ENCODE results near the gene RHBDL3. TPM values are rescaled to one million over a fixed set of nuclear protein-coding genes. Genes with fewer than 3 reads are reported as not detected.

RHBDL3 gene
- total RNA-seq, 1 experiment from 2014 or later = not detected

- Histone ChIP-seq H2AFZ (ENCODE audit: low read length) (no peak overlapping the region), H3K4me2 (ENCODE audit: low read length) (no peak overlapping the region), H3K4me3 (ENCODE audit: low read length) (no peak overlapping the region), H3K27ac (ENCODE audit: low read length) (no peak overlapping the region), H3K4me1 (ENCODE audit: insufficient read depth, low read length) (peaks cover 6% of the 10 kb centered on the region; the same call in 1 of the 2 replicates), H3F3A (ENCODE audit: low read length, unreplicated experiment) (no peaks in the 10 kb centered on the region), H3K9ac (ENCODE audit: low read length) (no peak overlapping the region), H3K9me2 (replicated peaks; ENCODE audit: low read length) (no peaks in the 10 kb centered on the region), H3K36me3 (ENCODE audit: low read depth, low read length) (no peaks in the 10 kb centered on the region), H3K9me3 (ENCODE audit: low read length) (no peaks in the 10 kb centered on the region), H3K79me2 (ENCODE audit: low read length) (no peaks in the 10 kb centered on the region), H3K27me3 (ENCODE audit: low read length) (no peaks in the 10 kb centered on the region), H4K20me1 (ENCODE audit: low read length) (no peaks in the 10 kb centered on the region)
- POLR2A ChIA-PET (ENCODE audit: unreplicated experiment) = no interaction called here
- intact Hi-C loops (cut with micrococcal nuclease) = no loop called here
- DNase-seq (no peak), ATAC-seq (no peak)
- BruUV-seq (replicated peaks) = no TSS peak
- TF ChIP-seq CTCF (conservative IDR thresholded peaks at IDR 0.05; ENCODE audit: low read depth, low read length) (no peak), EZH2phosphoT487 (IDR thresholded peaks at IDR 0.05; ENCODE audit: borderline replicate concordance, low read length) (no peak), EZH2 (IDR thresholded peaks at IDR 0.05; ENCODE audit: low read length, unreplicated experiment) (no peak)
- CTCF ChIA-PET = no interaction called here
Observed at GRCh38 chr17:32276171-32276601, 10.6 kb downstream of the RHBDL3 start.

GRCh38 chr17:32277284-32277683, 11.7 kb downstream of the RHBDL3 start:
- Histone ChIP-seq H4K20me1 (ENCODE audit: low read length) (no peaks in the 10 kb centered on the region), H3K36me3 (ENCODE audit: low read depth, low read length) (no peaks in the 10 kb centered on the region), H3K4me2 (ENCODE audit: low read length) (no peak overlapping the region), H3K9me3 (ENCODE audit: low read length) (no peaks in the 10 kb centered on the region), H3K9me2 (replicated peaks; ENCODE audit: low read length) (no peaks in the 10 kb centered on the region), H3K79me2 (ENCODE audit: low read length) (no peaks in the 10 kb centered on the region), H2AFZ (ENCODE audit: low read length) (no peak overlapping the region), H3K4me1 (ENCODE audit: insufficient read depth, low read length) (peaks cover 6% of the 10 kb centered on the region; the same call in 1 of the 2 replicates), H3F3A (ENCODE audit: low read length, unreplicated experiment) (no peaks in the 10 kb centered on the region), H3K4me3 (ENCODE audit: low read length) (no peak overlapping the region), H3K9ac (ENCODE audit: low read length) (no peak overlapping the region), H3K27me3 (ENCODE audit: low read length) (no peaks in the 10 kb centered on the region), H3K27ac (ENCODE audit: low read length) (no peak overlapping the region)
- DNase-seq = no peak
- ATAC-seq = no peak
- TF ChIP-seq CTCF (conservative IDR thresholded peaks at IDR 0.05; ENCODE audit: low read depth, low read length) = no peak
- no peak for TF ChIP-seq EZH2 (IDR thresholded peaks at IDR 0.05; ENCODE audit: low read length, unreplicated experiment)
- TF ChIP-seq EZH2phosphoT487 (IDR thresholded peaks at IDR 0.05; ENCODE audit: borderline replicate concordance, low read length) = no peak
- intact Hi-C loops (cut with micrococcal nuclease) = loop anchor here (1.0 kb wide), 1 partner anchor 18 kb away; no protein-coding TSS in a partner anchor
- no TSS peak for BruUV-seq (replicated peaks)
- ChIA-PET CTCF (no interaction called here), POLR2A (ENCODE audit: unreplicated experiment) (no interaction called here)

- Histone ChIP-seq H3F3A (ENCODE audit: low read length, unreplicated experiment) (no peaks in the 10 kb centered on the region), H3K4me2 (ENCODE audit: low read length) (no peak overlapping the region), H3K36me3 (ENCODE audit: low read depth, low read length) (no peaks in the 10 kb centered on the region), H3K79me2 (ENCODE audit: low read length) (no peaks in the 10 kb centered on the region), H3K27ac (ENCODE audit: low read length) (no peak overlapping the region), H3K9ac (ENCODE audit: low read length) (no peak overlapping the region), H4K20me1 (ENCODE audit: low read length) (no peaks in the 10 kb centered on the region), H2AFZ (ENCODE audit: low read length) (no peak overlapping the region), H3K4me1 (ENCODE audit: insufficient read depth, low read length) (peaks cover 6% of the 10 kb centered on the region; the same call in 1 of the 2 replicates), H3K27me3 (ENCODE audit: low read length) (no peaks in the 10 kb centered on the region), H3K9me2 (replicated peaks; ENCODE audit: low read length) (no peaks in the 10 kb centered on the region), H3K9me3 (ENCODE audit: low read length) (no peaks in the 10 kb centered on the region), H3K4me3 (ENCODE audit: low read length) (no peak overlapping the region)
- DNase-seq (no peak), ATAC-seq (no peak)
- no TSS peak for BruUV-seq (replicated peaks)
- CTCF ChIA-PET = no interaction called here
- intact Hi-C loops (cut with micrococcal nuclease) = no loop called here
- POLR2A ChIA-PET (ENCODE audit: unreplicated experiment) = no interaction called here
- TF ChIP-seq EZH2phosphoT487 (IDR thresholded peaks at IDR 0.05; ENCODE audit: borderline replicate concordance, low read length) = no peak
- TF ChIP-seq EZH2 (IDR thresholded peaks at IDR 0.05; ENCODE audit: low read length, unreplicated experiment) = no peak
- no peak for TF ChIP-seq CTCF (conservative IDR thresholded peaks at IDR 0.05; ENCODE audit: low read depth, low read length)
Observed at GRCh38 chr17:32278815-32279214, 13.2 kb downstream of the RHBDL3 start.
